NCI-H1092 treated with DMSO at 0.1 percent for 48 hours (cell line): ENCODE results near the gene ZNF777.
"Not testable (repeated sequence)": the region's sequence is repeated elsewhere in the genome, so short reads cannot be mapped to it uniquely, and the experiment has no call there.

Source experiments
- DNase-seq: peaks from one replicate; lab custom pipeline; 2025; lab: John Stamatoyannopoulos, UW

ZNF777 gene

DNA sequence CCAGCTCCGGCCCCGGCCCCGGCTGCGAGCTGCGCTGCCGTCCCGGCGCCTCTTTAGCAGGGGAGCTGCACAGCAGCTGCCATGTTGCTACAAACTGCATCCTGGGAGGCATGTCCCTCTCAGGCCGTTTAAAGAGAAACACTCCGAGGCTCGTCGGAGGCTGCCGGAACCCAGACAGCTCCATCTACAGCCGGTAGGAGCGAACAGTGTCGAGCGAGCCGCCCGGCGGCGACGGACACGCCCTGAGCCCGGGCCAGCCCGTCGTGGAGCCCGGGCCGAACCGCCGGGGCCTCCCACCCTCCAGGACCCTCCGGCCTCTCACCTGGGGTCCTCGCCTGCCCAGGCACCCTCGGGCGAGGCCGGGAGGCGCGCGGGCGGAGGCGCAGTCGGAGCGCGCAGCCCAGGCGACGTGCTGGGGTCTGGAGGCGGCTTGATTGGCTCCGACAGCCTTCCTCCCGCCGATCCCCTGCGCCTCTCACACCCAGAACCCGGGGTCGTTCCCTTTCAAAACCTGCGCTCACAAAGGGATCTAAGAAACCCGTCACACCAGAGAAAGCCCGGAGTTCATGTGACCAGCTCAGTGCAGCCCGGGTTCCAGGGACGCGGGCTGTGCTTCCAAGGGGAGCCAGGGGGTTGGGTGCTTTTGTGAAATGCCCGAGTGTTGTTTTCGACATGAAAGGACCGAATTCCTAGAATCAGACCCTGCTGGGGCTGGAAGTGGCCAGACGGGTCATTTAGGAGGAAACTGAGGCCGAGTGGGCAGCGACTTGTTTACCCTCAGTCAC lies at the start of gene ZNF777:
ZNF777 (minus strand) TSS at position 570 of the 785 bp plus-strand sequence. CDS start 5,040 bp downstream, outside the sequence.
- peak; percentile 74 for DNase-seq

- no peak for DNase-seq
Measured at GRCh38 chr7:149510248-149510647, 49.4 kb upstream of the ZNF777 start.

DNA sequence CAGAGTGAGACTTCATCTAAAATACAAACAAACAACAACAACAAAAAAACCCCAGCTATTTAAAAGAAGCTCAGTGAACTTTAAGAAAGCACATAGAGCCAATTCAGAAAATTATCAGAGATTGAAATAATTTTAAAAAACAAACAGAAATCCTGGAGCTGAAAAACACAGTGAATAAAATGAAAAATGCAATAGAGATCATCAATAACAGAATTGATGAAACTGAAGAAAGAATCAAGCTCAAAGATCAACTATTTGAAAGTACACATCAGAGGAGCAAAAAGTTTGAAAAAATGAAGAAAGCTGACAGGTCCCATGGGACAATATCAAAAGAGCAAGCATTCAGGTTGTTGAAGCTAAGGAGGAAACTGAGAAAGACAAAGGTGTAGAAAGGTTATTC lies 48.9 kb upstream of the ZNF777 start:
- DNase-seq, result no peak

DNA sequence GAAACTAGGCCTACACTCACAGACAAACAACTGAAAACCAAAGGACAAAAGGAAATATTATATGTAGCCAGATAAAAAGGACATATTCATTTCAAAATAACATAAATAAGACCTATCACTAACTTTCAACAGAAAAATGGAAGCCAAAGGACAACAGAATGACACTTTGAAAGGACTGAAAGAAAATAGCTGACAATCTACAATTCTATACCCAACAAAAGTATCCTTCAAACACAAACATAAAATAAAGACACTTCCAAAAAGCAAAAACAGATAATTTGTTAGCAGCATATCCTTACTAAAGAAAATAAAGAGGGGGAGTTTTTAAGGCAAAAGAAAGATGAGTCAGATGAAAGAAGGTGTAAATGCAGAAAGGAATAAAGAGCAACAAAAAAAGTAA lies 44.7 kb upstream of the ZNF777 start:
- DNase-seq, result no peak

DNA sequence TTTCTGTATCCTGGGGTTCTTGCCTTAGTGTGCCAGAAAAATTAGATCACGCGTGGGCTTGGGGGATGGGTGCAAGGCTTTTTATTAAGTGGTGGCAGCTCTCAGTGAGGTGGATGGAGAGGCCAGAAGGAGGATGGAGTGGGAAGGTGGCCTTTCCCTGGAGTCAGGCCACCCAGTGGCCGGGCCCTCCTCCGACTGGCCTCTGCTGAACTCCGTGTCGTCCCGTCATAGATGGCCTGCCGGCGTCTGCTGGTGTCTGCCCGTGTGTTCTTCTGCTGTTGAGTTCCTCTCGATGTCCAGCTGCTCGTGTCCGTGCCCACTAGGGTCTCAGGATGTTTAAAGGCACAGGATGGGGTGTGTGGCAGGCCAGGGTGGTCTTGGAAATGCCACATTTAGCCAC lies 40.8 kb upstream of the ZNF777 start:
- DNase-seq, result no peak

DNA sequence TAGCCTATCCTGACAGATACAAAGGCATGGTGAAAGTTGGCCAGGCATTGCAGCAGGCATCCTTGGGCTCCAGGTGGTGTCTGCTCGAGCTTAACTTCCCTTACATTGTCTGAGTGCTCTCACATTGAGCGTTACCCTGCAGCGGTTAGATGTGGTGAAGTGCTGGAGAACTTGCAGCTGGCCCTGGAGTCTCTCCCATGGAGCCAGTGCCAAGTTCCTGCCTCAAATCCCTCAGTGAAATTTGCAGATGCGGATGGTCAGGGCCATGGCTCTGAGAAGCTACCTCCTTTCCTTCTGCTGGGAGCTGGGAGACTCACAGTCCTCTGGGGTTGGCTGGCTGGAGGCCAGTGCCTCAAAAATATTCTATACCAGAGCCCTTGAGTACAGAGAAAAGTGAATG lies 40.0 kb upstream of the ZNF777 start:
- DNase-seq, result no peak

- no peak for DNase-seq
Measured at GRCh38 chr7:149500201-149500600, 39.3 kb upstream of the ZNF777 start.

GRCh38 chr7:149498811-149499210 lies 37.9 kb upstream of the ZNF777 start:
- no peak for DNase-seq

GRCh38 chr7:149497467-149498261 lies 36.8 kb upstream of the ZNF777 start, which contains the start of gene ZNF746:
Gene ZNF746 (minus strand): TSS chr7:149497809. CDS start chr7:149497536, 273 bp downstream.
- DNase-seq, result peak; percentile 67

DNA sequence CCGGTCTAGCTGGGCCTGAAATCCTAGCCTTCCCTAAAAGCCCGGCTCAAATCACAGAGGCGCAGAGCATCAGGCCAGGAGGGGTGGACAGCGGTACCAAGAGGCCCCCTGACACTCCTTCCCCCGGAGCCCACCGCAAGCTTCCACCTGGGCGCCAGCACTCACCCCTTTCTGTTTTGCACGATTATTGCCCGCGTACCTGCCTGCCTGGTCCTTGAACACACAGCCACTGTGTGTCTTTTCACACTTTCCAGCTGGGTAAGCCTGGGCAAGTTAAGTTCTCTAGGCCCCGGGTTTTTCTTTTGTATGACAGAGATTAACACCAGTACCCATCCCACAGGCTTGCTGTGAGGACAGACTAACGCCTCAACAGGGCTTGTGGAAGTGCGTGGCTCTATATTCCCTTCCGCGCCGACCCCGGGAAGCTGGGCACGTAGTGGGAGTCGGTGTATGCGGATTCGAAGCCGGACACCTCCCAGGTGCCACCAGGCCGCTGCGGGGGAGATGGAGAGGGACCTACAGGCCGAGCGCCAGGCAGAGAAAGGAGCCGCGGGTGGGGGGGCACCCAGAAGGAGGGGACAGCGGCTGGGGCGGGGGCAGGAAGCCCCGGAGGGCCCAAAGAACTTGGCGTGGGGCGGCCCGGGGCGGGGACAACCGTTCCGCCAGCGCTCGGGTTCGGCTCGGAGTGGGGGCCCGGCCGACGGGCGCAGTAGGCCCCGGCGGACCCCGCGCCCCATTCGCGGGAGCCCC lies 36.0 kb upstream of the ZNF777 start:
- DNase-seq, result peak; percentile 24

GRCh38 chr7:149495785-149496641 lies 35.2 kb upstream of the ZNF777 start:
- peak; percentile 33 for DNase-seq

- no peak for DNase-seq
Measured at GRCh38 chr7:149494738-149495368, 34.0 kb upstream of the ZNF777 start.

- DNase-seq, result not testable (repeated sequence)
Measured at GRCh38 chr7:149493975-149494374, 33.1 kb upstream of the ZNF777 start.

DNA sequence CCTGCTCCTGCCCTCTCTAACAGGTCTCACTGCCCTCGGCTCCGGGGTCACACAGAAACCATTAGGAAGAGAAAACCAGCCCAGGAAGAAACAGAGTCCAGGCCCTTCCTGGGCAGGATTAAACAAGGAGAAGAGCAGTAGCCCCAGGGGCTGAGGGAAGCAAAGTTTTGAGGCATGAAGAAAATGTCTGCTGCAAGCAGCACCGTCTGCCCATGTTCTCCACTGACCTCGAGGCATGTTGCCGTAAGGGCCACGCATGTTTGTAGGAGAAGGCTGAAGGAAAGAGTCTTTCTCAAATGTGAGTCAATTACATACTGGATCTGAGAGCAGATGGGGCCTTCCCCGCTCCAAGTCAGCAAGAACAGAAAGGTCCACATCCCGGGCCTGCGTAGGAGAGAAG lies 32.5 kb upstream of the ZNF777 start:
- DNase-seq, result no peak

GRCh38 chr7:149490083-149490760 lies 29.4 kb upstream of the ZNF777 start:
- no peak for DNase-seq

DNA sequence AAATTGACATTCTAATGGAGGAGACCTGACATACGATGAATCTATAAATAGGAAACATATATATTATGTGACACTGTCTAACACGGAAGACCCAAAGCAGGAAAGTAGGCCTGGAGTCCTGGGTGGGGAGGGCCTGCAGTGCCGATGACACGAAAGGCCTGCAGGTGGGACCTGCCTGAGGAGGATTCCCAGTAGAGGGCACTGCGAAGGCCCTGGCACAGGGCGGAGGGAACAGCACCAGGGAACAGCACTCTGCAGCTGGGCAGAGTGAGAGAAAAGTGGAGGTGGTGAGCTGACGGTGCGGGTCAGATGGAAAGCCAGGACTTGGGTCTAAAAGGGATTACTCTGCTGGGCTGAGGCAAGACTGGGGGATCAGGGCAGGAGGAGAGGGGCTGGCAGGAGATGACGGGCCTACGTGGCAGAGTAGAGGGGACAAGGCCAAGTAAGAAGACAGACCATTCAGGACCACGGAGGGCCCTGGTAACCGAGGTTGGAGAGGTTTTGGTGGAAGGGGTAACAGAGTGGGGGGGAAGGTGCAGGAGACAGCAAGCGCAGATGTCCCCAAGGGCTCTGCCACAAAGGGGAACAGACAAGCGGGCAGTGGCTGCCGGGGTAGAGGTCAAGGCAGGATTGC lies 28.6 kb upstream of the ZNF777 start:
- DNase-seq, result no peak

DNA sequence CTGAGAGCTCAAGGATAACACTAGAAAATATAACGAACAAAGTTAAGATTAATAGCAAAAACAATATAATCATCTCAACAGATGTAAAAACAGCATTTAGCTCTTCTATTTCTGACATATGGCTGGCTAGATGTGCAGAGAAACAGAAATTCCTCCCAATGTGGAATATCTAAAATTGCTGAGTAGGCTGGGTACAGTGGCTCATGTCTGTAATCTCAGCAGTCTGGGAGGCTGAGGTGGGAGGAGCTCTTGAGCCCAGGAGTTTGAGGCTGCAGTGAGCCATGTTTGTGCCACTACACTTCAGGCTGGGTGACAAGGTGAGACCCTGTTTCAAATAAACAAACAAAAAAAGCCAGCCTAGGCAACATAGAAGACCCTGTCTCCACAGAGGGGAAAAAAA lies 18.7 kb upstream of the ZNF777 start:
- DNase-seq, result no peak

GRCh38 chr7:149478754-149479153 lies 17.9 kb upstream of the ZNF777 start:
- no peak for DNase-seq

- no peak for DNase-seq
Measured at GRCh38 chr7:149477494-149478443, 16.9 kb upstream of the ZNF777 start.
